ENCODE data around the gene CCDC152.

CCDC152 gene

DNA sequence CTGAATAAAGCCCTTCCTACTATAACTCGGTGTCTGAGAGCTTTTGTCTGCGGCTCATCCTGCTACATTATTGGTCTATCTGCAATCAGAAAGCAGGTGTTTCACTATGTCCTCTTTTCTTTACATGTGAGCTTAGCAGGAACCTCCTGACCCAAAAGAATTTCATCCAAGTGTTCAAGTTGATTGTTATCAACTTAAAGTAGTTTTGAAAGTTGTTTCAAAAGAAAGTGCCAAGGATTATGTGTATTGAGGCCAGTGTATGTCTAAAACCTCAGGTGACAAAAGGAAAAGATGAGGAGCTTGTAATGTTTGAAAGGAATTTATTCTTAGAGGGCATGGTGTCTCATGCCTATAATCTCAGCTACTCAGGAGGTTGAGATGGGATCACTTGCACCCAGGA is 63.1 kb downstream of the CCDC152 start:
- ChIA-PET CTCF (interaction anchor here (1.3 to 1.4 kb wide), 2 partner anchors 16 to 72 kb away, joined by 3 to 4 read pairs; no protein-coding TSS in a partner anchor), POLR2A (no interaction called here)
- TF ChIP-seq, protein P1, sequence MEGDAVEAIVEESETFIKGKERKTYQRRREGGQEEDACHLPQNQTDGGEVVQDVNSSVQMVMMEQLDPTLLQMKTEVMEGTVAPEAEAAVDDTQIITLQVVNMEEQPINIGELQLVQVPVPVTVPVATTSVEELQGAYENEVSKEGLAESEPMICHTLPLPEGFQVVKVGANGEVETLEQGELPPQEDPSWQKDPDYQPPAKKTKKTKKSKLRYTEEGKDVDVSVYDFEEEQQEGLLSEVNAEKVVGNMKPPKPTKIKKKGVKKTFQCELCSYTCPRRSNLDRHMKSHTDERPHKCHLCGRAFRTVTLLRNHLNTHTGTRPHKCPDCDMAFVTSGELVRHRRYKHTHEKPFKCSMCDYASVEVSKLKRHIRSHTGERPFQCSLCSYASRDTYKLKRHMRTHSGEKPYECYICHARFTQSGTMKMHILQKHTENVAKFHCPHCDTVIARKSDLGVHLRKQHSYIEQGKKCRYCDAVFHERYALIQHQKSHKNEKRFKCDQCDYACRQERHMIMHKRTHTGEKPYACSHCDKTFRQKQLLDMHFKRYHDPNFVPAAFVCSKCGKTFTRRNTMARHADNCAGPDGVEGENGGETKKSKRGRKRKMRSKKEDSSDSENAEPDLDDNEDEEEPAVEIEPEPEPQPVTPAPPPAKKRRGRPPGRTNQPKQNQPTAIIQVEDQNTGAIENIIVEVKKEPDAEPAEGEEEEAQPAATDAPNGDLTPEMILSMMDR (IDR thresholded peaks at IDR 0.05; ENCODE audit: control extremely low read depth, extremely low read depth, low read depth, missing control alignments) = no peak
- DNase-seq (ENCODE audit: extremely low spot score) = no peak

DNA sequence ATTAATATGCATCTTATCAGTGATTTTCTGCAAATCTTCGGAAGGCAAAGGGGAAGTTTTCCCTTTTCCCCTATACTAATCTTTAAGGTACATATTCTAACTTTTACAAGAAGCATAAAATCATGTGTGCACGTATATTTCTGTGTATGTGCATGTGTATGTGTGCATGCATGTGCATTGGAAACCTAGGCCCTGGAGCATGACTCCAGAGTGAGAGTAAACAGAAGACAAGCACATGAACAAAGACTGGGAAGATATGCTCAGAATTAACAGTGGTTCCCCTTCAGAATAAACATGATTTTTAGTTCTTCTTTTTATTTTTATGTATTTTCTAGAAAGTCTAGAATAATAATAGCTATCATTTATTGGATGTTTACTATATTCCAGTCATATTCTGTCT is 65.9 kb downstream of the CCDC152 start:
- CTCF ChIA-PET = no interaction called here
- POLR2A ChIA-PET = interaction anchor here (0.7 kb wide), 1 partner anchor 151 kb away, joined by 3 read pairs; no protein-coding TSS in a partner anchor
- TF ChIP-seq, protein P1 (IDR thresholded peaks at IDR 0.05; ENCODE audit: control extremely low read depth, extremely low read depth, low read depth, missing control alignments) = no peak
- DNase-seq (ENCODE audit: extremely low spot score) = no peak

DNA sequence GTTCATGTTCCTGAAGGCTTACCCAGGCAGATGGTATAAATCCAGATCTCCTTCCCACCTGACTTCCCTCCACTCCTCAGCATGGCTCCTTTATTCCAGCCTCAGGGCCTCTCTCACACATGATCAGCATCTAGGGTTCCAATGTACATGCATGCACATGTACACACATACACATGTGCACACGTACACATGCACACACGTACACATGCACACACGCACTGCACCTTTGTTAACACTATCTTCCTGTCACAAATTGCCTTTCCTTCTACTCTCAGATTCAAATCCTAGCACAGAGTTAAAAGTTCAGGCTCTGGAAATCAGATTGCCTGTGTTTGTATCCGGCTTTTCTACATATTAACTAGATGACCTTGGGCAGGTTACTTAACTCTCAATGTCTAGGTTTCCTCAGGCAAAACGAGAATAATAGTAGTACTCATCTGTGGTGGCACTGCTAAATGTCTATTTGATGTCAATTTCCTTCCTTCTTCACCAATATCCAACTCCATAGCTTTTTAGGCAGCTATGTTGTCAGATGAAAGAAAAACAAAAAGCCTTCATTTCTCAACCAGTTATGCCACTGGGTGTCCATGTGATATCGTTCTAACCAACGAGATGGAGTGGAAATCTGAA is 67.8 kb downstream of the CCDC152 start:
- CTCF ChIA-PET = interaction anchor here (0.9 kb wide), 1 partner anchor 25 kb away, joined by 3 read pairs; no protein-coding TSS in a partner anchor
- no peak for DNase-seq (ENCODE audit: extremely low spot score)

DNA sequence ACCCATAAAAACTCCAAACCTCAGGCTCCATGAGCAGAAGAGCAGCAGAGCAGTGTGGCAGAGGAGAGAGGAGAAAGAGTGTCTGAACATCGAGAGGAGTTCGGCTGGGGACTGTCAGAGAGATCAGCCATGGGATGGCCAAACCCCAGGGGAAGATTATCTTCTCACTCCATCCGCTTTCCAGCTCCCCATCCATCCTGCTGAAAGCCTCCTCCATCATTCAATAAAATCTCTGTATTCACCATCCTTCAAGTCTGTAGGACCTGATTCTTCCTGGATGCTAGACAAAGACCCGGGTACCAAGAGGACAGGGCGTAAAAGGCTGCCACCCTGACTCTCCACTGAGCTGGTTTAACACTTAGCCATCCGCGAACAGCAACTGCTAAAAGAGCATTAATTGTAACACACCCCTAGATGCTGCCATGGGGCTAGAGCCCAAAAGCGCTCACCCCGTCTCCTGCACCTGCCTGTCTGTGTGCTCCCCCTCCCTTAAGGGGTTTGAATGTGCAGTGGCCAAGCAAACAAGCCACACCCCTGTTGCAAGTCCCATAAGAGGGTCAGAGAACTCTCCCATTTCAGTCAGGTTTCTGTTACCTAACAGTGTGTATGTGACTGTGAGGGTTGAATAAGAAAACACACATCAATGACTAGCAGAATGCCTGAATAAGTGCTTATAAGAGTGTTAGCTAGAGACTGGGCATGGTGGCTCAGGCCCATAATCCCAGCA is 69.0 kb downstream of the CCDC152 start:
- CTCF ChIA-PET = interaction anchor here (1.2 kb wide), 1 partner anchor 24 kb away, joined by 3 read pairs; no protein-coding TSS in a partner anchor
- POLR2A ChIA-PET = no interaction called here
- no peak for DNase-seq (ENCODE audit: extremely low spot score)
- TF ChIP-seq, protein P1 (IDR thresholded peaks at IDR 0.05; ENCODE audit: control extremely low read depth, extremely low read depth, low read depth, missing control alignments) = no peak

More for the DNA sequence above, 67.8 kb downstream of the CCDC152 start:
- POLR2A ChIA-PET = no interaction called here
- TF ChIP-seq, protein P1 (IDR thresholded peaks at IDR 0.05; ENCODE audit: control extremely low read depth, extremely low read depth, low read depth, missing control alignments) = no peak

DNA sequence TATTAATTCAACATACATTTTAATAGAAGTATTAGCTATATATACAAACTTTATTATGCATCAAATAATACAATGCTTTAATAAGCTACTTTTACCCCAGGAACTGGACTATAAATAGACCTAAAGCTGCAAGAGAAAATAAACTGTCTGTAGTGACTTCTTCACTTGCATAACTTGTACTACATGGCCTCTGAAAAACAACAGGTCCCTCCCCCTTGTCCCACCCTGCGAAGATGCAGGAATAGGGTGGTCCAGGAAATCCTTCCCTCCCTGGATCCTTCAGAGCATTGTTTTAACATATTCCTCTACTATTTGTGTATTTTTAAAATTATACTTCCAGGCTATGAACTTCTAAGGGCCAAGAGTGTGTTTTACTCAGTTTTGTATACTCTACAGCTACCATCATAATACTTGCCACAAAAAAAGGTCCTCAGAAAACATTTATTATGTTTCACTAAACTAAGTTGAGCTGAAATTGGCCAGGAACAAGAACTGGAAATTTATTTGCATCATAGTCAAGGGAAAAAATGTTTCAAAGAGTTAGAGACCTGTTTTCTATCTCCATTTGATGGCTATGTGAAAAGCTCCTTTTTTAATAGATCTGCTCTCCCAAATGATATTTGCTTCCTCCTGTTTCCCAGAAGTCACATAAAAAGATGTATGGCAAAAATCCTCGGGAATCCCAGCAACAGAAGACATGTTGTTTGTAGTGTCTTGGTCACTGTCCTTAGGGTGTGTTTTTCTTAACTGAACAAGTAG is 70.3 kb downstream of the CCDC152 start:
- TF ChIP-seq, protein P1 (IDR thresholded peaks at IDR 0.05; ENCODE audit: control extremely low read depth, extremely low read depth, low read depth, missing control alignments) = no peak
- CTCF ChIA-PET = interaction anchor here (1.2 to 1.4 kb wide), 2 partner anchors 26 to 32 kb away, joined by 3 read pairs; no protein-coding TSS in a partner anchor

DNA sequence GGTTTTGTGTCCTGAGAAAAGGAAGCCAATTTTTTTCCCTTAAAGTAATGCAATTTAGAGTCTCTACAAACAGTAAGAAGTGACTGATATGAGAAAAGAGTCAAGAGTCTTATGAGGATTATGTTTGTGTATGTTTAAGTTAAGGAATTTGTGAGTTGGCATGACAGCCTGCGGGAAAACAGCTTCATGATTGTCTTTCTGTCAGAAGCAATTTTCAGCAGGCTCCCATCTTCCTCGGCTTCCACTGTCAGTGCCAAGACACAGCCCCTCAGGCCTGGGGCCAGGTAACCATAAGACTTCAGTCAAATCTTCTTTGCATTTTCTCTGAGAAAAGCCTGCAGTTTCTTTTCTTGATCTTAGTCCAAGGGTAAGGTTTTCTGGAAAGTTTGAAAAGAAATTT is 72.1 kb downstream of the CCDC152 start:
- POLR2A ChIA-PET = no interaction called here
- CTCF ChIA-PET = no interaction called here
- TF ChIP-seq, protein P1 (IDR thresholded peaks at IDR 0.05; ENCODE audit: control extremely low read depth, extremely low read depth, low read depth, missing control alignments) = no peak
- no peak for DNase-seq (ENCODE audit: extremely low spot score)

More for the DNA sequence above, 70.3 kb downstream of the CCDC152 start:
- POLR2A ChIA-PET = no interaction called here
- DNase-seq (ENCODE audit: extremely low spot score) = no peak
